HCT116 (cell line): ENCODE measurements around the gene SAMD14. TPM values are rescaled to one million over a fixed set of nuclear protein-coding genes. Genes with fewer than 3 reads are reported as not detected.

ENCODE experiments used
- ATAC-seq: fragments of 200-7000 bp; cut with Tn5 transposase; 2 replicates; pipeline ENCODE4 v1.9.1; 2020; ENCODE audit warnings: mild to moderate bottlenecking, moderate library complexity
- BruUV-seq: library from RNA; stranded (reverse); fragments of 400-500 nt; replicated peaks from 2 replicates; lab custom pipeline; 2021; lab: Mats Ljungman, UMichigan
- CTCF ChIA-PET: fragments of 300-600 bp; sonication (Branson Sonifier 250); formaldehyde crosslinking; loops from one replicate; lab custom pipeline; 2021; ENCODE audit warnings: antibody characterized with exemption; lab: Charles Lee
- POLR2A ChIA-PET: fragments of 300-600, 350-600 bp; sonication (Branson Sonifier 250); formaldehyde crosslinking; loops from one replicate; lab custom pipeline; 2021; ENCODE audit warnings: antibody characterized with exemption; lab: Charles Lee
- RAD21 ChIA-PET, 2 experiments: fragments of 300-600 bp; sonication (Branson Sonifier 250); formaldehyde crosslinking; loops; one replicate each; lab custom pipeline; 2023; ENCODE audit warnings: low total read pairs in 2 of 2; ENCODE audit not compliant: uncharacterized antibody in 2 of 2, unreplicated experiment in 2 of 2, low non-redundant PET in 1 of 2; lab: Charles Lee
- DNase-seq: peaks from one replicate; pipeline ENCODE4 v3.0.0-alpha.2; 2010; ENCODE audit warnings: low read depth, low spot score
- H2AFZ ChIP-seq: fragments of 200-600 bp; shearing (Covaris generic), sonication (generic); 2 replicates; pipeline ENCODE4 v1.6.1; 2017; ENCODE audit warnings: low read depth, mixed run types, mixed read lengths, antibody characterized with exemption, low read length; ENCODE audit not compliant: poor library complexity, severe bottlenecking
- H3K27ac ChIP-seq: 2 replicates; pipeline ENCODE4 v1.5.1; 2012; ENCODE audit warnings: low read depth, low read length
- H3K27me3 ChIP-seq: fragments of 200-600 bp; sonication (generic); 2 replicates; pipeline ENCODE4 v1.6.1; 2016; ENCODE audit warnings: mixed run types, low read length, mixed read lengths; ENCODE audit not compliant: insufficient read depth
- H3K36me3 ChIP-seq, 2 experiments: fragments of 200-500 bp in 1 of 2; fragments of 200-600 bp in 1 of 2; sonication (Bioruptor generic) in 1 of 2; sonication (generic) in 1 of 2; 2 replicates each; pipeline versions ENCODE4 v1.5.1 to v1.6.1; 2014 to 2016; ENCODE audit warnings: low read length in 2 of 2, inconsistent platforms in 1 of 2, mixed read lengths in 1 of 2, mixed run types in 1 of 2; ENCODE audit not compliant: insufficient read depth in 2 of 2, control insufficient read depth in 1 of 2
- H3K4me1 ChIP-seq, 2 experiments: fragments of 200-600 bp in 1 of 2; sonication (generic) in 1 of 2; 2 replicates each; pipeline versions ENCODE4 v1.5.1 to v1.6.1; 2012 to 2017; ENCODE audit warnings: low read length in 2 of 2, inconsistent platforms in 1 of 2, mild to moderate bottlenecking in 1 of 2, mixed read lengths in 1 of 2, mixed run types in 1 of 2, moderate library complexity in 1 of 2; ENCODE audit not compliant: insufficient read depth in 2 of 2, control insufficient read depth in 1 of 2
- H3K4me2 ChIP-seq: fragments of 200-600 bp; sonication (generic); 2 replicates; pipeline ENCODE4 v1.6.1; 2017; ENCODE audit warnings: mixed run types, low read length, mixed read lengths
- H3K4me3 ChIP-seq, 2 experiments: fragments of 200-600 bp in 1 of 2; sonication (generic) in 1 of 2; replicated peaks in 1 of 2; 2 replicates each; pipeline ENCODE4 v1.5.1; 2011 to 2016; ENCODE audit warnings: low read length in 2 of 2, control low read depth in 1 of 2, low read depth in 1 of 2, mild to moderate bottlenecking in 1 of 2, mixed read lengths in 1 of 2, mixed run types in 1 of 2
- H3K79me2 ChIP-seq: fragments of 200-600 bp; sonication (generic); 2 replicates; pipeline ENCODE4 v1.6.1; 2017; ENCODE audit warnings: mild to moderate bottlenecking, mixed run types, low read length, moderate library complexity, mixed read lengths; ENCODE audit not compliant: insufficient read depth
- H3K9ac ChIP-seq: fragments of 200-600 bp; sonication (generic); 2 replicates; pipeline ENCODE4 v1.6.1; 2016; ENCODE audit warnings: low read length, mixed read lengths
- H3K9me2 ChIP-seq: fragments of 200-600 bp; sonication (generic), shearing (Covaris generic); 2 replicates; pipeline ENCODE4 v1.6.1; 2017; ENCODE audit warnings: mixed run types, mild to moderate bottlenecking, moderate library complexity; ENCODE audit not compliant: insufficient read depth
- H3K9me3 ChIP-seq, 2 experiments: fragments of 200-500 bp in 1 of 2; fragments of 200-600 bp in 1 of 2; sonication (Bioruptor generic) in 1 of 2; sonication (generic) in 1 of 2; 2 replicates each; pipeline ENCODE4 v1.6.1; 2014 to 2017; ENCODE audit warnings: low read length in 2 of 2, mixed read lengths in 2 of 2, inconsistent platforms in 1 of 2, low read depth in 1 of 2, mild to moderate bottlenecking in 1 of 2, mixed run types in 1 of 2, moderate library complexity in 1 of 2; ENCODE audit not compliant: control insufficient read depth in 1 of 2, insufficient read depth in 1 of 2
- H4K20me1 ChIP-seq: fragments of 200-600 bp; sonication (generic), shearing (Covaris generic); 2 replicates; pipeline ENCODE4 v1.6.1; 2017; ENCODE audit warnings: mixed run types, mild to moderate bottlenecking, moderate library complexity; ENCODE audit not compliant: insufficient read depth
- EGR1 ChIP-seq: IDR thresholded peaks from 2 replicates; pipeline ENCODE4 v1.6.1; 2012; ENCODE audit warnings: low read depth
- ELF1 ChIP-seq: IDR thresholded peaks from 2 replicates; pipeline ENCODE4 v1.6.1; 2012; ENCODE audit warnings: low read depth, borderline replicate concordance
- EZH2 ChIP-seq: fragments of 200-600 bp; sonication (generic); IDR thresholded peaks from 2 replicates; pipeline ENCODE4 v1.6.1; 2017; ENCODE audit warnings: antibody characterized with exemption, mixed run types
- FOSL1 ChIP-seq: IDR thresholded peaks from 2 replicates; pipeline ENCODE4 v1.6.1; 2012; ENCODE audit warnings: low read depth
- JUND ChIP-seq: IDR thresholded peaks from 2 replicates; pipeline ENCODE4 v1.6.1; 2012
- POLR2A ChIP-seq: IDR thresholded peaks from 2 replicates; pipeline ENCODE4 v1.7.0; 2011; ENCODE audit warnings: borderline replicate concordance; ENCODE audit not compliant: insufficient read depth, insufficient read length; ENCODE audit errors: extremely low read depth
- POLR2AphosphoS5 ChIP-seq: IDR thresholded peaks from 2 replicates; pipeline ENCODE4 v1.6.1; 2011; ENCODE audit warnings: mild to moderate bottlenecking, low read depth, low read length, moderate library complexity
- RAD21 ChIP-seq: IDR thresholded peaks from 2 replicates; pipeline ENCODE4 v1.6.1; 2012; ENCODE audit warnings: low read depth, mild to moderate bottlenecking
- SIN3A ChIP-seq: IDR thresholded peaks from 2 replicates; pipeline ENCODE4 v1.6.1; 2012; ENCODE audit warnings: low read depth
- YY1 ChIP-seq: IDR thresholded peaks from 2 replicates; pipeline ENCODE4 v1.6.1; 2011; ENCODE audit warnings: low read length, low read depth, moderate library complexity, mild to moderate bottlenecking; ENCODE audit not compliant: insufficient replicate concordance; ENCODE audit errors: extremely low read depth
- ZNF274 ChIP-seq: fragments of 200-500 bp; sonication (Bioruptor generic); IDR thresholded peaks from 2 replicates; pipeline ENCODE4 v1.6.1; 2014; ENCODE audit warnings: mild to moderate bottlenecking, low read depth, low read length, inconsistent platforms
- intact Hi-C: fragments of 100-400 bp; cut with micrococcal nuclease; formaldehyde crosslinking; loops from 2 replicates; pipeline ENCODE4 v1.10.0; 2022
- total RNA-seq: library from RNA; stranded (reverse); gene quantifications from one replicate; pipeline ENCODE4 v1.2.1, GENCODE V29; 2021; ENCODE audit not compliant: unreplicated experiment
- TF ChIP-seq, protein P1 (sequence below): IDR thresholded peaks from 2 replicates; pipeline ENCODE4 v1.6.1; 2012; ENCODE audit warnings: low read depth
- TF ChIP-seq, protein P2 (sequence below): IDR thresholded peaks from 2 replicates; pipeline ENCODE4 v1.6.1; 2011; ENCODE audit warnings: mild to moderate bottlenecking, low read length, moderate library complexity; ENCODE audit not compliant: insufficient replicate concordance; ENCODE audit errors: extremely low read depth
- TF ChIP-seq, protein P3 (sequence below), 3 experiments: fragments of 200-600 bp in 1 of 3; sonication (generic) in 1 of 3; IDR thresholded peaks in 2 of 3; conservative IDR thresholded peaks in 1 of 3; 2 replicates each; pipeline ENCODE4 v1.5.1; 2012 to 2017; ENCODE audit warnings: low read depth in 2 of 3, low read length in 2 of 3, antibody characterized with exemption in 1 of 3, borderline replicate concordance in 1 of 3, control low read depth in 1 of 3, mild to moderate bottlenecking in 1 of 3, mixed read lengths in 1 of 3, mixed run types in 1 of 3, moderate library complexity in 1 of 3; ENCODE audit not compliant: insufficient read depth in 1 of 3

The SAMD14 gene
- total RNA-seq, 1 experiment from 2014 or later: 1.5 TPM

DNA sequence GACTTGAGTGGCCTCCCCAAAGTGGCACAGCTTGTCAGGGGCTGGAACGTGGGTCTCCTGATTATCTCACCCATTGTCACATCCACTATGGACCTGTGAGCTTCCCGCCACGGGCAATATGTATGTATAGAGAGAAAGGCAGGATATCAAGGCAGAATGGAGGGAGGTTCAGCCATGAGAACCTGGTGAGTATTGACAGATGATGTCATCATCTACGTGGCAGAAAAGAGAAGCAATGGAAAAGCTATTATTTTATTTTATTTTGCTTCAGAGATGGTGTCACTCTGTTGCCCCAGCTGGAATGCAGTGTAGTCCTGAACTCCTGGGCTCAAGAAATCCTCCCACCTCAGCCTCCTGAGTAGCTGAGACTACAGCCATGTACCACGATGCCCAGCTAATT lies 48.2 kb downstream of the SAMD14 start:
- Histone ChIP-seq H3K9ac (no peak overlapping the region), H3K9me2 (no peaks in the 10 kb centered on the region), H3K27me3 (no peaks in the 10 kb centered on the region), H3K9me3 (no peaks in the 10 kb centered on the region), H3K4me1 (peaks cover 6 to 16% of the 10 kb centered on the region in 2 experiments; a peak in 2 of 4 replicates), H3K4me3 (no peak overlapping the region)
- POLR2A ChIA-PET: interaction anchor here (0.7 to 1.0 kb wide), 2 partner anchors 13 to 17 kb away, joined by 3 read pairs; no protein-coding TSS in a partner anchor
- RAD21 ChIA-PET: no interaction called here
- TF ChIP-seq RAD21 (no peak), ELF1 (no peak), FOSL1 (no peak), SIN3A (no peak), POLR2A (no peak), YY1 (no peak), POLR2AphosphoS5 (no peak), JUND (no peak), EZH2 (no peak), EGR1 (no peak), ZNF274 (no peak)
- TF ChIP-seq, protein P1, sequence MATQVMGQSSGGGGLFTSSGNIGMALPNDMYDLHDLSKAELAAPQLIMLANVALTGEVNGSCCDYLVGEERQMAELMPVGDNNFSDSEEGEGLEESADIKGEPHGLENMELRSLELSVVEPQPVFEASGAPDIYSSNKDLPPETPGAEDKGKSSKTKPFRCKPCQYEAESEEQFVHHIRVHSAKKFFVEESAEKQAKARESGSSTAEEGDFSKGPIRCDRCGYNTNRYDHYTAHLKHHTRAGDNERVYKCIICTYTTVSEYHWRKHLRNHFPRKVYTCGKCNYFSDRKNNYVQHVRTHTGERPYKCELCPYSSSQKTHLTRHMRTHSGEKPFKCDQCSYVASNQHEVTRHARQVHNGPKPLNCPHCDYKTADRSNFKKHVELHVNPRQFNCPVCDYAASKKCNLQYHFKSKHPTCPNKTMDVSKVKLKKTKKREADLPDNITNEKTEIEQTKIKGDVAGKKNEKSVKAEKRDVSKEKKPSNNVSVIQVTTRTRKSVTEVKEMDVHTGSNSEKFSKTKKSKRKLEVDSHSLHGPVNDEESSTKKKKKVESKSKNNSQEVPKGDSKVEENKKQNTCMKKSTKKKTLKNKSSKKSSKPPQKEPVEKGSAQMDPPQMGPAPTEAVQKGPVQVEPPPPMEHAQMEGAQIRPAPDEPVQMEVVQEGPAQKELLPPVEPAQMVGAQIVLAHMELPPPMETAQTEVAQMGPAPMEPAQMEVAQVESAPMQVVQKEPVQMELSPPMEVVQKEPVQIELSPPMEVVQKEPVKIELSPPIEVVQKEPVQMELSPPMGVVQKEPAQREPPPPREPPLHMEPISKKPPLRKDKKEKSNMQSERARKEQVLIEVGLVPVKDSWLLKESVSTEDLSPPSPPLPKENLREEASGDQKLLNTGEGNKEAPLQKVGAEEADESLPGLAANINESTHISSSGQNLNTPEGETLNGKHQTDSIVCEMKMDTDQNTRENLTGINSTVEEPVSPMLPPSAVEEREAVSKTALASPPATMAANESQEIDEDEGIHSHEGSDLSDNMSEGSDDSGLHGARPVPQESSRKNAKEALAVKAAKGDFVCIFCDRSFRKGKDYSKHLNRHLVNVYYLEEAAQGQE: no peak
- TF ChIP-seq, protein P2, sequence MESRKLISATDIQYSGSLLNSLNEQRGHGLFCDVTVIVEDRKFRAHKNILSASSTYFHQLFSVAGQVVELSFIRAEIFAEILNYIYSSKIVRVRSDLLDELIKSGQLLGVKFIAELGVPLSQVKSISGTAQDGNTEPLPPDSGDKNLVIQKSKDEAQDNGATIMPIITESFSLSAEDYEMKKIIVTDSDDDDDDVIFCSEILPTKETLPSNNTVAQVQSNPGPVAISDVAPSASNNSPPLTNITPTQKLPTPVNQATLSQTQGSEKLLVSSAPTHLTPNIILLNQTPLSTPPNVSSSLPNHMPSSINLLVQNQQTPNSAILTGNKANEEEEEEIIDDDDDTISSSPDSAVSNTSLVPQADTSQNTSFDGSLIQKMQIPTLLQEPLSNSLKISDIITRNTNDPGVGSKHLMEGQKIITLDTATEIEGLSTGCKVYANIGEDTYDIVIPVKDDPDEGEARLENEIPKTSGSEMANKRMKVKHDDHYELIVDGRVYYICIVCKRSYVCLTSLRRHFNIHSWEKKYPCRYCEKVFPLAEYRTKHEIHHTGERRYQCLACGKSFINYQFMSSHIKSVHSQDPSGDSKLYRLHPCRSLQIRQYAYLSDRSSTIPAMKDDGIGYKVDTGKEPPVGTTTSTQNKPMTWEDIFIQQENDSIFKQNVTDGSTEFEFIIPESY: no peak
- TF ChIP-seq, protein P3, sequence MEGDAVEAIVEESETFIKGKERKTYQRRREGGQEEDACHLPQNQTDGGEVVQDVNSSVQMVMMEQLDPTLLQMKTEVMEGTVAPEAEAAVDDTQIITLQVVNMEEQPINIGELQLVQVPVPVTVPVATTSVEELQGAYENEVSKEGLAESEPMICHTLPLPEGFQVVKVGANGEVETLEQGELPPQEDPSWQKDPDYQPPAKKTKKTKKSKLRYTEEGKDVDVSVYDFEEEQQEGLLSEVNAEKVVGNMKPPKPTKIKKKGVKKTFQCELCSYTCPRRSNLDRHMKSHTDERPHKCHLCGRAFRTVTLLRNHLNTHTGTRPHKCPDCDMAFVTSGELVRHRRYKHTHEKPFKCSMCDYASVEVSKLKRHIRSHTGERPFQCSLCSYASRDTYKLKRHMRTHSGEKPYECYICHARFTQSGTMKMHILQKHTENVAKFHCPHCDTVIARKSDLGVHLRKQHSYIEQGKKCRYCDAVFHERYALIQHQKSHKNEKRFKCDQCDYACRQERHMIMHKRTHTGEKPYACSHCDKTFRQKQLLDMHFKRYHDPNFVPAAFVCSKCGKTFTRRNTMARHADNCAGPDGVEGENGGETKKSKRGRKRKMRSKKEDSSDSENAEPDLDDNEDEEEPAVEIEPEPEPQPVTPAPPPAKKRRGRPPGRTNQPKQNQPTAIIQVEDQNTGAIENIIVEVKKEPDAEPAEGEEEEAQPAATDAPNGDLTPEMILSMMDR (IDR thresholded peaks at IDR 0.05 in 2 of 3, conservative IDR thresholded peaks at IDR 0.05 in 1 of 3; ENCODE audit: borderline replicate concordance in 1 of 3, insufficient read depth in 1 of 3, low read depth in 2 of 3, low read length in 2 of 3): no peak
- TF ChIP-seq, all 23 proteins: peak for 0
- no peak overlapping the region for H3K4me2 ChIP-seq
- H3K27ac ChIP-seq: no peak overlapping the region
- no TSS peak for BruUV-seq
- CTCF ChIA-PET: interaction anchor here (1.4 kb wide), 2 partner anchors 12 to 54 kb away, joined by 7 to 9 read pairs; no protein-coding TSS in a partner anchor
- DNase-seq (no peak), ATAC-seq (no peak)
- intact Hi-C loops: no loop called here
- H2AFZ ChIP-seq: no peak overlapping the region
- H3K36me3 ChIP-seq: peaks cover 70% of the 10 kb centered on the region in 2 experiments
- H4K20me1 ChIP-seq: peaks cover 5% of the 10 kb centered on the region; the same call in 1 of the 2 replicates
- H3K79me2 ChIP-seq: peaks cover 25% of the 10 kb centered on the region; the same call in 1 of the 2 replicates
